HG02588 (cell line): ENCODE results near the gene BRD7.

Experiments used
- ATAC-seq: cut with Tn5 transposase; IDR thresholded peaks from one replicate; pipeline ENCODE4 v1.9.1; 2021; ENCODE audit warnings: mild to moderate bottlenecking, moderate library complexity; ENCODE audit not compliant: unreplicated experiment

The BRD7 gene

DNA sequence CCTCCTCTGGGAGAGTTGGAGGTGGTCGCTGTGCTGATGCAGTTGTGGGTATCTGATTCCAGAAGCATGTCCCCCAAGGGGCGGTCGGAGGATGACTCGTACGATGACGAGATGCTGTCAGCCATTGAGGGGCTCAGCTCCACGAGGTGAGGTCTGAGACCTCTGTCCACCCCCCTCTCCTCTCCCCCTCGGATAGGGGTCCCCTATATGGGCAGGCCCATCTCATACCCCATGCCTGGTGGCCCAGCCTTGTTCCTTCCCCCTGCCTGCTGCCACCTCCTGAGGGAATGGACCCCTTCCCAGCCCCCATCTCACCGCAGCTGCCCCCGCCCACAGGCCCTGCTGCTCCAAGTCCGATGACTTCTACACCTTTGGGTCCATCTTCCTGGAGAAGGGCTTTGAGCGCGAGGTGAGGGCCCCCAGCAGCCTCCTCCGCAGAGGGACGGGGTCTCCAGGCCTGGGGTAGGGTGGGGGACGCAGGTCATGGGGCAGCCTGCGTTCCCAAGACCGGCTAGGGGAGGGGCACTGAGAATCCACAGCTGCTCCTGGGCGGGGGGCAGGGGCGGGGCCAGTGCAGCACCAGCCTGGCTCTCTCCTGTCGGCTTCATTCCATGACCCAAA is 63.2 kb downstream of the BRD7 start:
- no peak for ATAC-seq

DNA sequence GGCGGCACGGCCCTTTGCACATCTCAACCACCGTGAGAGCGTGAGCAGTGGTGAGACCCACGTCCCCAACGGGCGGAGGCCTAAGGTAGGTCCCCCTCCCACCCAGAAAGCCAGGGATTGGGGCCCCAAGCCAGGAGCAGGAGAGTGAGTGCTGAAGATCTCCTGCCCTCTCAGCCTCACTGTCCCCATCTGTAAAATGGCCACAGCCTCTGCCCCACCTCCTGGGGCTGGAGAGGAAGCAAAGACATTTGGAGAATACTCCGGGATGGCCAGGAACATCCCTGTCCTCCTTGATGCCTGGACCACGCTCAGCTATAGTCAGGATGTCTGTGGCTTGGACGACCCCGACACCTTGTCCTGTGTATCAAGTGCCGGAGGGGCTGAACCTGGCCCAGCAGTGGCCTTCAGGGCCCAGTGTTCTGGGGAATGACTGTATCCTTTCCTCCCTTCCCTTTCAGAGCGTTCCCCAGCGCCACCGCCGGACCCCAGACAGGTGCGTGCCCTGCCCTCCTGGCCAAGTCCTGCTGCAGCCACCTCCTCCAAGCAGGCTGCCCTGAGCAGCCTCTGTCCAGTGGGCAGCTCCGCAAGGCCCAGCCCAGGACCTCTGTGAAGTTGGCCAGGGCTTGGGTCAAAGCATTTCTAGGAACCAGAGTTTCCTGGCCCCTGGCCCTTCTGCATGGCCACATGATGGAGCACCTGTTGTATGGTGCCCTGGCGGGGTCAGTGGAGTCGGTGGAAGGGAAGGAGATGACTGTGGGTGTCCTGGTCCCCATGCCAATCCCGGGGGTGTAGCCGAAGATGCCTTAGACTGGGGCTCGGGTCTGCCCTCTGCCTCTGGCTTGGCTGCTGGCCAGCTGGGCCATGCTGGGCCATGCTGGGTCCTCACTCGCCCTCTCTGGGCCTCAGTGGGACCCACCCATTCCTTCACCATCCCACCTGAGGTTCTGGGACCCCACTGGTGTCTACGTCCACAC is 64.0 kb downstream of the BRD7 start:
- ATAC-seq, result no peak

DNA sequence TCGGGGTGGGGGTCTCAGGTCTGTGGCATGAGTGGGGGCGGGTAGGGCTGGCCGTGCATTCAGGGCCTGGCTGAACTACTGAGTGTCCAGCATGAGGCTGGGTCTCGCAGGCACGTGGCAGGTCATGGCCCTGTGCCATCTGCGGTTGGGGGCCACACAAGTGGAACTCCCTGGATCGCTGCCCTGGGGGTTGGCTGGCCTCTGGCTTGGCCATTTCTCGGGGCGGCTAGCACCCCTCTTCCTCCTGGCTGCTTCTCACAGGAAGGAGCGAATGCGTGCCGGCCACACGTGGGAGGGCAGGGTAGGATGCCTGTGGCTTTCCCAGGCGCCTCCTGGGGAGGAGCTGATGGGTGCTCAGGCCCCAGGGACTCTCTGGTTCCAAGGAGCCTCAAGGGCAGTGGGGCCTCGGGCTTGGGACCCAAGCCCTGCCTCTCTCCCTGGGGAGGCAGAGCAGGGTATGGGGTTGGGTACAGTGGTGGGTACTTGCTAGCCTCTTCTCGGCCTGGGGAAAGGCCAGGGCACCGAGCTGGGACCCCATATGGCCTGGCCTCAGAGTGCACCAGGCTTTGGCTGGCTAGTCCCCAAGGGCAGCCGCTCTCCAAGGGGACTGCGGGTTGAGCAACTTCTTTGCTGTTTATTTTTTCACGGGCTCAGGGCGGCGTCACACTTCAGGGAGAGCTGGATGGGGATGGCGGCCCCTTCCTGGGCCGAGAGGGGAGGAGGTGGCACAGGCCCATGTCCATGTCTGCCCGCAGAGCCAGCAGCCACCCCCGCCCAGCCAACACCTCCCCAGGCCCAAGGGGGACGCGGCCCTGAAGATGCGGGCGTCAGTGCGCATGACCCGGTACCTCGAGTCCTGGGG is 65.0 kb downstream of the BRD7 start:
- ATAC-seq, result no peak

DNA sequence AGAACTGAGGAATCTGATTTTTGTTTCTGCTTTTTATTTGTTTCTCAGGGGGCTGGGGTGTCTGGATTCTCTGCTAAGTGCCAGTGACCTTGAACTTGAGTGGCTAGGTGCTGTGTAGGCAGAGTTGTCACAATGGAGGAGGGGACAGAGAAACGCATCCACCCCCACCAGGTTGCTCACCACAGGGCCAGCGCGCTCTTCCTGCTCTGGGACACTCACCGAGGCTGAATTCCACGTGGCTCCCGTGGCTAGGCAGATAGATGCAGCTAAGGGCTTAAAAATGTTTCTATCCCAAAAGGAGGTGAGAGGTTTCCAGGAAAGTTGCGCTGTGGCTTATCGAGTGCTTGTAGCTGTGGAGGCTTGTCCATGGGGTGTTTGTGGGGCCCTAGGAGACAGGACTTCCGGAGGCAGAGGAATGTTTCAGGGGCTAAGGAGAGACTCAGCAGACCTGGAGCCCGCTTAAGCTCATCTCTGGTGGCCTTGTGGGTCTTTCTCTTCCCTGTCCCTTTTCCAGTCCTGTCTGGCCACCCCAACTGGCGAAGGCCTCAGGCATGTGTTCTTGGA is 65.7 kb downstream of the BRD7 start:
- no peak for ATAC-seq

DNA sequence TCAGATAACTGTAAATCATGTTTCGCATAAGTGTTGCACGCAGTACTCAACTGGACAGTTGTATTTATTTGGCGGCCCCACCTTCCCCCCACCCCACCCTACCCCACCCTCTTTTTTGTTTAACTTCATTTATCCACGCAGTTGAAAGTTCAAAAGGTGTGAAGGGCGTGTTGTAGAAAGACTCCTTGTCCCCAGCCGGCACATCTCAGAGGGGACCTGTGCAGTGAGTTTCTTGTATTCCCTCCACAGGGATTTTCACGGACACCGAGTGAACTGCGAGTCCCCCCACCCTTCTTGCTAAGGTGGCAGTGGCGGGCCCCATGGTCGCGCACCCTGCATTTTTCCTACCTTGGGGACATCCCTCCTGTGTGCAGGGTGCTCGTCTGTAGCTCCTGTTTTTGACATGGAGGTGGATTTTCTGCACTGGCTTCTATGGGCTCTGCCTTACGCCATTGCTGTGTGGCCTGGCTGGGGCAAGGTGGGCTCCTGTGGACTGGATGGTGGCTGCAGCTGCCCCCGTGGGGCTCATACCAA is 66.2 kb downstream of the BRD7 start:
- ATAC-seq, result no peak

DNA sequence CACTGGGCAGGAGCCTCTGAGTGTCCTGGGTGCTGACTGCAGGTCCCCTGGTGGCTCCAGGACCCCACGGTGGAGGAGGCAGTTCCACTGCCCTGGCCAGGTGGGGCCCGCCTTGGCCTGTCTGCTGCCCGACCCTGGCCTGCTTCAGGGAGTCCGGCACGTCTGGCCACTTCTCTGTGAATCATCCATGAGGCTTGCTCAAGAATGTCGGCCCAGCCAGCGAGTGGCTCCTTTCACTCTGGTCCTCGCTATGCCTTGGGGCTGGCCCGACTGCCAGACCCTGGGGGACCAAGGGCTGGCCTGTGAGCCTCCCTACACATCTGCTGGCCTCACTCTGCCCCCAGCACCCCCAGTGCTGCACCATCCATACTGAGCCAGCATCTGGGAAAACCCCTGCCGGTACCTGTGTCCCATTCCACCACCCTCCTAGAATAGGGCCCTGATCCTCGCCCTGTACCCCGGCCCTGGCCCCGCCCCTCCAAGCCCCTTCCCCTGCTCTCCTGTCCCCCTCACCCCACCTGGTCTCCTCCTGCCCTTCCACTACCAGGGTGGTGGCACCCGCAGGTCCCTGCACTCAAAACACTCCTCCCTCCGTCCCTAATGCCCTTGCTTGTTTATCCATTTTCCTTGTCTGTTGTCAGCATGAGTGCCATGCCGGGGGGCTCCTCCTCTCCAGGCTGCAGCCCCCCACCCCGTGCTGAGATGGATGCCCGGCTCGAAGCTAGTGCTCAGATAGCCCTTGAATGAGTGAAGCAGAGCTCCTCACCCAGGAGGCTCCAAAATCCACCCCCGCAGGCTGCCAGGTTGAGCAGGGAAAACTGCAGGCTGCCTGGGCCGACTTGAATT is 66.9 kb downstream of the BRD7 start:
- ATAC-seq, result no peak

DNA sequence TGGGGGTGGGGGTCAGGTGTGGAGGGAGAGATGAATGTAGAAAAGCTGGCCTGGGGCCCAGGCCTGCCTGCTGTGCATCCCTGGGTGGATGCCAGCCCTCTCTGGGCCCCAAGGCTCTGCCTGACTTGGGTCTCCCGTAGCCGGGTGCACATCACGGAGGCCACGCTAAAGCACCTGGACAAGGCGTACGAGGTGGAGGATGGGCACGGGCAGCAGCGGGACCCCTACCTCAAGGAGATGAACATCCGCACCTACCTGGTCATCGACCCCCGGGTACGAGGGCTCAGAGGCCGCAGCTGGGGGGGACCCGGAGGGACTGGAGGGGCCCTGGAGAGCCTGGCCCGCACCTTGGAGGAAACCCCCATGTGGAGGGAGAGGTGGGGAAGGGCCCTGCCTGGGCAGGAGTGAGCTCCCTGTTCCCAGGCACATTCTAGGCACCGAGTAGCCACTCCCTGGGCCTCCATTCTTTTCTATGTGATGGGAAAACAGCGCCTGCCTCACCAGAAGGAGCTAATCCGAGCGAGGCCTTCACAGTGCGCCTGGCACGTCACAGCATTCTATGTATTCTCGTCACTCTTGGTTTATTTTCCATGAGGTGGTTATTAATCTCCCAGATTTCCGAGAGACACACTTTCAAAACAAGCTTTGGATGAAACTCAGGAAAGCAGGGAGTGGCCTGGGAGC is 67.7 kb downstream of the BRD7 start:
- ATAC-seq, result no peak

DNA sequence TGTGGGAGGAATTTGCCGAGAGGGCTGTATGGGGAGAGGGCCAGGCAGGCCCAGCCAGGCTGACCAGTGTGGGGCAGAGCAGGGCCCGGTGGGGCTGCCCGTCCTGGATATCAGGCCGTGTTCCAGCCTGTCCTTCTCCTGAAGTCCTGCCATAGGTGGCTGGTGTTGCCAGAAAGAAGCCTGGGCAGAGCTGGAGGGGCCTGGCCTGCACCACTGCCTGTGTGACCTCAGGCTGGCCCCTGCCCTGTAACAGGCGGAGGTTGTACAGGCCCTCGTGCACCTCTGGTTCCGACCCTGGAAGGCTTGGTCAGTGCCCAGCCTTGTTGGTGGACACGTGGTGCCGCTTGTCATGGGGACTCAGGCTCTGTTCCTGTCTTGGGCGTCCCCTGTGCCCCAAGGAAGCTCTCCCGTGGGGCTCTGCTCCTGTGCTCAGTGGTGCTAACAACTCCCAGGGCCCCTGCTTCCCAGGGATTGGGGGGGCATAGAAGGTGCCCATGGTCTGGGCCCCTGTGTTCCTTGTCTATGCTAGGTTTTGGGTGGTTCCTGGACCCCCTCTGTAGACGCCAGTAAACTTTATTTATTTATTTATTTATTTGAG is 69.2 kb downstream of the BRD7 start:
- ATAC-seq, result no peak

DNA sequence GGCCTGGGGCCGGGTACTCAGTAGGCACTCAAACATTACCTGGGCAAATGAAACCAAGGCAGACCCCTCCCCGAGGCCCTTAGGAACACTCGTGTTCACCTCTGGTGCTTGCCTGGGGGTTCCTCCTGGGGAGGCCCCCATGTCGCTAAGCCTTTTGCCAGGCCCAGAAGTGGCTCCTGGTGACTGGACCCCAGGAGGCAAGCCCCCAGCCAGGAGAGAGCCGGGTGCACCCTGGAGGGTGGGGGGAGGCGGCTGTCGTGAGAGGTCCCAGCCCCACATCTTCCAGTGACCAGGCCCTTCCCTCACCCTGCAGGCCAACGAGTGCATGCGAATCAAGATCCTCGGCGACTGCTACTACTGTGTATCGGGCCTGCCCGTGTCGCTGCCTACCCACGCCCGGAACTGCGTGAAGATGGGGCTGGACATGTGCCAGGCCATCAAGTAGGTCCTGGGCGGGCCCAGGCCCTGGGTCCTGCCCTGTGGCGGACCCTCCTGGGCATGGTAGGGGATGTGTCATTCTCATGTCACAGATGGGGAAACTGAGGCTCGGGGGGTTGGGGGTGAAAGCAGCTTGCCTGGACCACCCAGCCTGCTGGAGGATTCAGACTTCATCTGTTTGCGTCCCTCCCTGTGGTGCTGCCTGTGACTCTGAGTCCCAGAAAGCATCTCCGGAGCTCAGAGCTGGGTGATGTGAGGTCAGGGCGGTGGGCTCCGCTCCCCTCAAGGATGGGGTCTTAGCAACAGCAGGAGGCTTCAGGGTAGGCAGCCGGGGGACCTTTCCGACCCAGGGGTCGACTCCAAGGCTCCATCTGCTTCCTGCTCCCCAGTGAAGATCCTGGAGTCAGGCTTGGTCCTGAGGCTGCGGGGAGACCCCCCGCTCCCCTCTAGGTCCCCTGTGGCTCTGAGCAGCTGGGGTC is 69.9 kb downstream of the BRD7 start:
- no peak for ATAC-seq

DNA sequence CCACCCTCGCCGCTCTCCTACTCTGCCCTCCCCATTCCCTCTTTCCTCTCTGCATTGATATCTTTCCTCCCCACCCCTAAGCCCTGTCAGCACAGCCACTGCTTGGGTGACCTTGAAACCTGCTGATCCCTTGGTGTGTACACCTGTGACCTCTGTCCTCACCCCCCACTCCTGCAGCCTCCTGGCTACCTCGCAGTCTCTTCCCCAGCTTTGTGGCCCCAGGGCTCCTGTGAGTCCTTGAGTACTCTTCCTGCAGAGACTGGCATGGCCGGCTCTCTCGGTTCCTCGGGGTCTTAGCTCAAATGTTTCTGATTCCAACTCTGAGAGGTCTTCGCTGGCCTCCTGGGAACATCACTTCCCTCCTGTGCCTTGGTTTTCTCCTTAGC is 70.7 kb downstream of the BRD7 start:
- ATAC-seq, result no peak

DNA sequence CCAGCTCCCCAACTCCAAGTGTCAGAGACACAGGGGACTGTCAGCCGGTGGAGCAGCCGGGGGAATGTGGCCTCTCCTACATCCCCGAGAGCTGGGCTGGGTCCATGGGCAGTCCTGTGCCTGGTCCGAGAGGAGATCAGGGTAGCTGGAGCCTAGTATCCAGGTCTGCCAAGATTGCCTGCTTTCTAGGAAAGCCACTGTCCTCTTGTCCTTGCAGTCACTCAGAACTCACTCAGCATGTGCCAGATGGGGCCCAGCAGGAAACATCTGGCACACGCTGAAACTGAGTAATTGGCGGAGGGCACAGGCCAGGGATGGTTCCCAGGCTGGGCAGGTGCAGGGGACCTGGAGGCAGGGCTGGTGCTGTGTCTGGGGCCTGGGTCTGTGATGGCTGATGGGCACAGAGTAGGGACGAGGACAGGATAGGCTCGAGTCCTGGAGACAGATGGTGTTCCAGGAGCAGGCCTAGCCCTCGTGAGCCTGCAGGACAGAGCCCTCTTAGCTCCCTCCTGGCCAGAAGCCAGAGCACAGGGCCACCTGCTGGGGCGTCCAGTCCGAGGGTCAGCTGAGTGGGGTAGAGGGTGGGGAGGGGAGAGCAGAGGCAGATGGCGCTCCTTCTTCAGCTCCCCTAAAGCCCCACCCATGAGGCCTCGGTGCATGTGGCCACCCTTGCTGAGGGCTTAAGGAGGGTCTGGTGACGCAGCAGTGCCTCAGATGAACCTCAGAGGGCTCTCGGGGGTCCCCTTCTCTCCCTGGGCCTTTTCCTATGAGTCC is 71.3 kb downstream of the BRD7 start:
- no peak for ATAC-seq

DNA sequence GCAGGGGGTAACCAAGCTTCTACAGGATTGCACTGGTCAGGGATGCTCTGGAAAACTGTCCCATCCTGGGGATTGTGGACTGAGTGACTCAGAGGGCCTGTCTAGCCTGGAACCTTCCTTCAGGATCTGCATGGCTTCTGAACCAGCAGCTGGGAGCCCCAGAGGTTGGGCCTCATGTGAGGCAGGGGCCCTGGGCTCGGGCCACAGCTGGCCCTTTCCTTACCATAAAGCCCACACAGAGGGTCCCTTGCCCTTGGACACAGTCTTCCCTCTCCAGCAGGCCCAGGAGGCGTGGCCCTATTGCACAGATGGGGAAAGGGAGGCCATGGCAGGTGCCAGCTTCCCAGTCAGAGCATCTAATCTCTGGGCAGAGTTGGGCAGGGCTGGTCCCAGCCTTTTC is 72.0 kb downstream of the BRD7 start:
- no peak for ATAC-seq

DNA sequence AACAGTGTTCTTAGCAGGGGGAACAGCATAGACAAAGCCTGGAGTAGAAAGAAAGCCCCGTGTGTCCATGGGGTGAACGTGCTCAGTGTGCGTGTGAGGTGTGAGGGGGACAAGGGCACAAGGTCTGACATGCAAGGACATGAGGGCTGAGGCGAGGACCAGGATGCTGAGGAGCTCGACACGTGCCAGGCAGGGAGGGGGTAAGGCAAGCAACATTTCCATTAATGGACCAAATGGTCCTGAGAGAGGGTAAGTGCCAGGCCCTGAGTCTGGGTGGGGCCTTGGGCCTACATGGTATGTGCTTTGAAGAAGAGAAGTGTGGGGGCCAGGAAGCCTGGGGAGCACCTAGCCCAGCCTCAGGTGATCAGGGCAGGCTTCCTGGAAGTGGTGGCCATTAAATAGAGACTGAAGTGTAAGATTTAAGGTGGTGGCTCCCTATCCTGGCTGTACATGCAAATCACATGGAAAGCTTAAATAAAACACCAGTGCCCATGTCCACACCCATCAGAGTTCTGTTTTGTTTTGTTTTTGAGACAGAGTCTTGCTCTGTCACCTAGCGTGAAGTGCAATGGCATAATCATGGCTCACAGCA is 73.2 kb downstream of the BRD7 start:
- no peak for ATAC-seq

DNA sequence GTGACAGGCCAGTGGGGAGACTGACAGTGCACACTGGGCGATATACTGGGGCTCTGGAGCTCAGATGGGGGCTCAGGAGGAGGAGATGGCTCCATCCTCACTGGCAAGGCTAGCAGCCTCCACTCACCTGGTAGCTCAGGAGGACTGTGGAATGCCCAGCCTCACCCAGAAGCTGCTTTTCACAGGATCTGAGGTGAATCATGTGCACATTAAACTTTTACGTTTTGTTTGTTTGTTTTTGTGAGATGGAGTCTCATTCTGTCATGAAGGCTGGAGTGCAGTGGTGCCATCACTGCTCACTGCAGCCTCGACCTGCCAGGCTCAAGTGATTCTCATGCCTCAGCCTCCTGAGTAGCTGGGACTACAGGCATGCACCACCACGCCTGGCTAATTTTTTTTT is 73.8 kb downstream of the BRD7 start:
- no peak for ATAC-seq

DNA sequence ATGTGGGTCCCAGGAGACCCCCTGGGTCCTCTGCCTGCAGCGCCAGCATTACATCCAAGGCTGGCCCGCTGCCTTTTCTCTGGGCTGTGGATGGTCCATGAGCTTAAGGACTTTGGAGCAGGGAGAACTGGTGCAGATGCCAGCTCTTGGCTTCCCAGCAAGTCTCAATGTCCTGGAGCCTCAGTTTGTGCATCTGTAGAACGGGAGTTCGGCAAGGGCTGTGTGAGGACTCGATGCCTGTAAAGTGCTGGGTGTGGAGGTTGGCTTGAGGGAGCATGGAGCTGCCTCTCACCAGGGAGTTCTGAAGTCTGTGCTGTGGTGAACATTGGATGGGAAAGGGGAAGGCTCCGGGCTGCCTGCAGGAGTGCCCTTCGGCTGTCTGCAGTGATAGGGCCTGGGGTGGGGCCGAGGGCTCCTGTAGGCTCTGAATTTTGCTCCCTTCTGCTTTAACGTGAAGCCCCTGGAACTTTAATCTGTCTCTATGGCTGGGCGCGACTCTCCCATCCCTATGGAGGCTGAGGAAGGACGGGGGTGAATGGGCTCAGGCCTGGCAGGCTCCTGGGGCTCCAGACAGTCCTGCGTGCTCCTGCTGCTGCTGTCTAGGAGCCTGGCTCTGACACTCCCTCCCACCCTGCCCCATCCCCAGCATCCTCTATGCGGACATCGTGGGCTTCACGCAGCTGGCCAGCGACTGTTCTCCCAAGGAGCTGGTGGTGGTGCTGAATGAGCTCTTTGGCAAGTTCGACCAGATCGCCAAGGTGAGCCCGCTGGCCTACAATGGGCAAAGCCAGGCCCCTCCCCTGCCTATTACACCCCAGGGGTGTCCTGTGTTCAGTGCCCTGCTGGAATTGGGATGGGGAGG is 74.6 kb downstream of the BRD7 start:
- no peak for ATAC-seq
